H1 (cell line): ENCODE data around the gene ITGA3. TPM values are rescaled to one million over a fixed set of nuclear protein-coding genes. Genes with fewer than 3 reads are reported as not detected.

Experiments used
- CTCF ChIA-PET: fragments of 300-600 bp; sonication (Branson Sonifier 250); formaldehyde crosslinking; loops from one replicate; lab custom pipeline; 2021; ENCODE audit not compliant: partially characterized antibody; lab: Charles Lee
- POLR2A ChIA-PET: fragments of 300-600 bp; sonication (Branson Sonifier 250); formaldehyde crosslinking; loops from one replicate; lab custom pipeline; 2021; ENCODE audit warnings: inconsistent platforms; ENCODE audit not compliant: partially characterized antibody; lab: Charles Lee
- DNase-seq, 2 experiments: peaks; one replicate each; pipeline versions ENCODE4 v3.0.0 to v3.0.0-alpha.2; 2010 to 2022; ENCODE audit warnings: low spot score in 2 of 2, low read depth in 1 of 2, mixed read lengths in 1 of 2
- FAIRE-seq: peaks from 2 replicates; lab custom pipeline; 2011; peaks lifted over from hg19 to GRCh38; lab: Jason Lieb, UNC
- H2AFZ ChIP-seq: 2 replicates; pipeline ENCODE4 v1.8.1; 2012; ENCODE audit warnings: low read length, inconsistent platforms
- H2AK5ac ChIP-seq: 2 replicates; pipeline ENCODE4 v1.6.1; 2013; ENCODE audit warnings: low read depth, low read length
- H2BK120ac ChIP-seq: replicated peaks from 2 replicates; pipeline ENCODE3; 2013; ENCODE audit warnings: low read depth, low read length, inconsistent platforms
- H2BK12ac ChIP-seq: 2 replicates; pipeline ENCODE4 v1.6.1; 2013; ENCODE audit warnings: low read depth, low read length
- H2BK15ac ChIP-seq: 2 replicates; pipeline ENCODE4 v1.6.1; 2013; ENCODE audit warnings: low read length
- H2BK20ac ChIP-seq: 2 replicates; pipeline ENCODE4 v1.6.1; 2013; ENCODE audit warnings: low read length
- H2BK5ac ChIP-seq: 2 replicates; pipeline ENCODE4 v1.6.1; 2013; ENCODE audit warnings: low read depth, low read length
- H3K14ac ChIP-seq: 2 replicates; pipeline ENCODE4 v1.6.1; 2013; ENCODE audit warnings: inconsistent platforms; ENCODE audit not compliant: insufficient read length
- H3K18ac ChIP-seq: 2 replicates; pipeline ENCODE4 v1.6.1; 2013; ENCODE audit warnings: low read length; ENCODE audit errors: extremely low read depth
- H3K23ac ChIP-seq: 2 replicates; pipeline ENCODE4 v1.6.1; 2013; ENCODE audit warnings: inconsistent platforms; ENCODE audit not compliant: insufficient read length
- H3K23me2 ChIP-seq: 2 replicates; pipeline ENCODE4 v1.6.1; 2013; ENCODE audit warnings: low read depth, low read length
- H3K27ac ChIP-seq: 2 replicates; pipeline ENCODE4 v1.6.1; 2011; ENCODE audit warnings: low read depth, low read length, inconsistent platforms
- H3K27me3 ChIP-seq, 4 experiments: replicated peaks in 1 of 4; 1 replicate in 1 of 4; 2 replicates in 3 of 4; pipeline versions ENCODE4 v1.6.1 to v1.8.1; 2011 to 2013; ENCODE audit warnings: low read length in 3 of 4, mild to moderate bottlenecking in 3 of 4, inconsistent platforms in 2 of 4, mixed read lengths in 2 of 4, moderate library complexity in 1 of 4; ENCODE audit not compliant: control insufficient read depth in 3 of 4, insufficient read depth in 3 of 4; ENCODE audit errors: extremely low read depth in 1 of 4
- H3K36me3 ChIP-seq, 4 experiments: 2 replicates each; pipeline versions ENCODE4 v1.6.1 to v1.8.1; 2011 to 2013; ENCODE audit warnings: mild to moderate bottlenecking in 4 of 4, low read length in 3 of 4, moderate library complexity in 2 of 4, control low read depth in 1 of 4, inconsistent platforms in 1 of 4; ENCODE audit not compliant: insufficient read depth in 4 of 4, control insufficient read depth in 2 of 4
- H3K4ac ChIP-seq: replicated peaks from 2 replicates; pipeline ENCODE3; 2013; ENCODE audit warnings: low read length, low read depth, mixed read lengths, inconsistent platforms; ENCODE audit not compliant: insufficient read length
- H3K4me1 ChIP-seq, 4 experiments: replicated peaks in 1 of 4; 1 replicate in 1 of 4; 2 replicates in 3 of 4; pipeline versions ENCODE4 v1.6.1 to v1.8.1; 2011 to 2013; ENCODE audit warnings: low read length in 3 of 4, inconsistent platforms in 2 of 4, mixed read lengths in 1 of 4; ENCODE audit not compliant: insufficient read depth in 4 of 4, control insufficient read depth in 3 of 4
- H3K4me2 ChIP-seq, 2 experiments: 2 replicates each; pipeline versions ENCODE4 v1.6.1 to v1.8.1; 2011 to 2013; ENCODE audit warnings: low read depth in 2 of 2, low read length in 2 of 2, control low read depth in 1 of 2, inconsistent platforms in 1 of 2, mild to moderate bottlenecking in 1 of 2; ENCODE audit not compliant: insufficient read depth in 1 of 2
- H3K4me3 ChIP-seq, 4 experiments: fragments of 200-600, 300-600 bp in 1 of 4; sonication (generic), shearing (Covaris generic), sonication (Bioruptor Twin) in 1 of 4; 2 replicates each; pipeline versions ENCODE4 v1.5.1 to v1.8.1; 2011 to 2016; ENCODE audit warnings: low read length in 4 of 4, low read depth in 3 of 4, control low read depth in 2 of 4, inconsistent platforms in 2 of 4, mild to moderate bottlenecking in 2 of 4, mixed read lengths in 1 of 4, moderate library complexity in 1 of 4; ENCODE audit not compliant: insufficient read depth in 2 of 4; ENCODE audit errors: extremely low read depth in 1 of 4
- H3K56ac ChIP-seq: replicated peaks from 2 replicates; pipeline ENCODE3; 2013; ENCODE audit warnings: low read depth, mild to moderate bottlenecking, mixed read lengths, low read length, inconsistent platforms; ENCODE audit not compliant: insufficient read length
- H3K79me1 ChIP-seq: 2 replicates; pipeline ENCODE4 v1.6.1; 2013; ENCODE audit warnings: low read depth, low read length, control low read depth
- H3K79me2 ChIP-seq, 2 experiments: 2 replicates each; pipeline versions ENCODE4 v1.6.1 to v1.8.1; 2012 to 2013; ENCODE audit warnings: low read length in 2 of 2, mild to moderate bottlenecking in 2 of 2, inconsistent platforms in 1 of 2; ENCODE audit not compliant: insufficient read depth in 2 of 2, control insufficient read depth in 1 of 2
- H3K9ac ChIP-seq, 4 experiments: replicated peaks in 1 of 4; 1 replicate in 1 of 4; 2 replicates in 3 of 4; pipeline versions ENCODE4 v1.6.1 to v1.8.1; 2011 to 2013; ENCODE audit warnings: low read depth in 3 of 4, low read length in 3 of 4, control low read depth in 2 of 4, mild to moderate bottlenecking in 2 of 4, moderate library complexity in 2 of 4, inconsistent platforms in 1 of 4; ENCODE audit errors: extremely low read depth in 1 of 4
- H3K9me3 ChIP-seq, 2 experiments: 2 replicates each; pipeline versions ENCODE4 v1.6.1 to v1.8.1; 2012 to 2013; ENCODE audit warnings: mild to moderate bottlenecking in 2 of 2, moderate library complexity in 2 of 2, control low read depth in 1 of 2, inconsistent platforms in 1 of 2, low read depth in 1 of 2, low read length in 1 of 2, mixed read lengths in 1 of 2; ENCODE audit not compliant: insufficient read depth in 2 of 2
- H4K20me1 ChIP-seq, 2 experiments: replicated peaks in 1 of 2; 2 replicates each; pipeline versions ENCODE3 to v1.8.1; 2011 to 2013; ENCODE audit warnings: inconsistent platforms in 2 of 2, low read length in 2 of 2, mild to moderate bottlenecking in 1 of 2; ENCODE audit not compliant: insufficient read depth in 2 of 2, control insufficient read depth in 1 of 2
- H4K5ac ChIP-seq: 2 replicates; pipeline ENCODE4 v1.6.1; 2013; ENCODE audit warnings: low read length, low read depth, mixed read lengths, inconsistent platforms; ENCODE audit not compliant: insufficient read length
- H4K8ac ChIP-seq: 2 replicates; pipeline ENCODE4 v1.8.0; 2013; ENCODE audit warnings: mild to moderate bottlenecking, moderate library complexity, low read length, inconsistent platforms; ENCODE audit not compliant: insufficient read depth; ENCODE audit errors: extremely low read depth
- H4K91ac ChIP-seq: replicated peaks from 2 replicates; pipeline ENCODE3; 2013; ENCODE audit warnings: low read length, mixed read lengths, inconsistent platforms; ENCODE audit not compliant: insufficient read length
- FOSL1 ChIP-seq: IDR thresholded peaks from 2 replicates; pipeline ENCODE4 v1.6.1; 2011; ENCODE audit warnings: mild to moderate bottlenecking, low read depth, low read length, moderate library complexity; ENCODE audit not compliant: insufficient read depth
- HDAC6 ChIP-seq: IDR thresholded peaks from one replicate; pipeline ENCODE4 v1.7.1; 2012; ENCODE audit warnings: low read depth, mild to moderate bottlenecking, inconsistent platforms, low read length, moderate library complexity
- MAFK ChIP-seq: IDR thresholded peaks from 2 replicates; pipeline ENCODE4 v1.6.1; 2012; ENCODE audit warnings: low read depth, mild to moderate bottlenecking, improper control_type of control experiment, low read length
- NANOG ChIP-seq: IDR thresholded peaks from 2 replicates; pipeline ENCODE4 v1.6.1; 2011; ENCODE audit warnings: low read length, low read depth, mild to moderate bottlenecking, inconsistent platforms; ENCODE audit not compliant: insufficient read depth, poor library complexity, severe bottlenecking
- RAD21 ChIP-seq, 2 experiments: IDR thresholded peaks in 1 of 2; conservative IDR thresholded peaks in 1 of 2; 2 replicates each; pipeline ENCODE4 v1.6.1; 2011; ENCODE audit warnings: low read depth in 2 of 2, low read length in 2 of 2, improper control_type of control experiment in 1 of 2, inconsistent platforms in 1 of 2, mild to moderate bottlenecking in 1 of 2, moderate library complexity in 1 of 2
- WGBS, 2 experiments: shearing (Covaris generic) in 1 of 2; methylation state at CpG; one replicate each; pipeline versions ENCODE4 v1.1.6 to v1.1.7; 2013 to 2015; ENCODE audit warnings: low lambda C conversion rate in 2 of 2, mixed read lengths in 2 of 2, inconsistent platforms in 1 of 2, low coverage in 1 of 2, missing lambda C conversion rate in 1 of 2; ENCODE audit not compliant: insufficient replicate concordance in 2 of 2, insufficient coverage in 1 of 2, insufficient read length in 1 of 2; ENCODE audit errors: extremely low coverage in 1 of 2, missing lambda C conversion rate in 1 of 2; 5-methylcytosine and 5-hydroxymethylcytosine counted together
- polyA plus RNA-seq, 7 experiments: library from polyadenylated mRNA; depleted of rRNA in 3 of 7; stranded (reverse) in 5 of 7; unstranded in 2 of 7; fragments of >200 nt in 5 of 7; fragments of 200-250 nt in 2 of 7; gene quantifications; 1 replicate in 5 of 7; 2 replicates in 1 of 7; 4 replicates in 1 of 7; pipeline versions ENCODE4 v1.2.1 to v1.2.3, GENCODE V29; 2011 to 2013; ENCODE audit warnings: missing spikeins in 2 of 7, mixed read lengths in 2 of 7
- total RNA-seq: library from RNA; stranded (reverse); fragmentation: NEBNext Ultra II Directional; extraction: Animal tissue kit (Norgen Biotek cat#: 25700); gene quantifications from 2 replicates; pipeline ENCODE4 v1.2.1, GENCODE V29; 2021
- TF ChIP-seq, protein P1 (sequence below), 3 experiments: IDR thresholded peaks; 1 replicate in 2 of 3; 2 replicates in 1 of 3; pipeline versions ENCODE4 v1.5.1 to v1.6.1; 2011; ENCODE audit warnings: low read length in 3 of 3, mild to moderate bottlenecking in 3 of 3, inconsistent platforms in 2 of 3, low read depth in 1 of 3, moderate library complexity in 1 of 3; ENCODE audit not compliant: insufficient read depth in 1 of 3; ENCODE audit errors: control extremely low read depth in 1 of 3

The ITGA3 gene
- total and polyA plus RNA-seq, 2 of the 8 experiments (the other 6 are each of a cell fraction or from before 2014, with no cell fraction given) = 24.0 to 24.2 TPM

DNA sequence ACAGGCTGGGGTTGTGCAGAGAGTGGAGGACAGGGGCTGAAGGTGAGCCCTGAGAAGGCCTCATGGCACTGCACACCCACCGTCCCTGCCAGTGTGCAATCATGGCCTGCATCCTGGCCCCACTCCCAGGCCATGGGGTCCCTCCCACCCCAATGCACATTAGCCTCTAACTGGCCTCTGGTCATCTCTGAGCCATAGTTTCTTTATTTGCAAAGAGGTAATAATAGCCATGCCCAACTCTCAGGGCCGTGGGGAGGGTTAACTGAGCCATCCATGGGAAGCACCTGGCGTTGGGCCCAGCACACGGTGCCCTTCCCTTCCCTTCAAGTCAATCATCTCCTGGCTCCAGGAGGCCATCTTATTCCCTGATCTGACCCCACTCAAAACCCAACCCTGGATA is 10.8 kb upstream of the ITGA3 start:
- H4K8ac ChIP-seq = no peak overlapping the region
- no peak overlapping the region; the same call in 1 of the 2 replicates for H2BK15ac ChIP-seq
- H3K23me2 ChIP-seq = no peaks in the 10 kb centered on the region
- no peak overlapping the region for H2AFZ ChIP-seq
- WGBS, 2 experiments = 85% methylated on average over 4 of the region's 4 CpGs; no CpG with 5 or more reads in 1 of the 2 experiments
- no peaks in the 10 kb centered on the region; a peak in 1 of 7 replicates for H3K27me3 ChIP-seq
- H3K4me3 ChIP-seq = no peak overlapping the region
- H2BK20ac ChIP-seq = no peak overlapping the region
- DNase-seq (no peak), FAIRE-seq (no peak)
- H3K79me1 ChIP-seq = no peaks in the 10 kb centered on the region
- no peak overlapping the region for H3K14ac ChIP-seq
- no peak overlapping the region for H2BK120ac ChIP-seq
- H4K91ac ChIP-seq = no peak overlapping the region
- no peak overlapping the region for H3K23ac ChIP-seq
- no peaks in the 10 kb centered on the region for H3K36me3 ChIP-seq
- H3K9ac ChIP-seq = no peak overlapping the region
- no peak overlapping the region for H2AK5ac ChIP-seq
- H2BK12ac ChIP-seq = no peak overlapping the region
- H3K4ac ChIP-seq = no peak overlapping the region
- CTCF ChIA-PET = interaction anchor here (0.6 to 1.9 kb wide), 6 partner anchors 18 to 323 kb away, joined by 3 to 7 read pairs (median 4); no protein-coding TSS in a partner anchor
- no peaks in the 10 kb centered on the region for H3K79me2 ChIP-seq
- no peak overlapping the region for H3K56ac ChIP-seq
- no peak for TF ChIP-seq RAD21 (IDR thresholded peaks at IDR 0.05 in 1 of 2, conservative IDR thresholded peaks at IDR 0.05 in 1 of 2; ENCODE audit: low read depth in 2 of 2, low read length in 2 of 2)
- TF ChIP-seq, protein P1, sequence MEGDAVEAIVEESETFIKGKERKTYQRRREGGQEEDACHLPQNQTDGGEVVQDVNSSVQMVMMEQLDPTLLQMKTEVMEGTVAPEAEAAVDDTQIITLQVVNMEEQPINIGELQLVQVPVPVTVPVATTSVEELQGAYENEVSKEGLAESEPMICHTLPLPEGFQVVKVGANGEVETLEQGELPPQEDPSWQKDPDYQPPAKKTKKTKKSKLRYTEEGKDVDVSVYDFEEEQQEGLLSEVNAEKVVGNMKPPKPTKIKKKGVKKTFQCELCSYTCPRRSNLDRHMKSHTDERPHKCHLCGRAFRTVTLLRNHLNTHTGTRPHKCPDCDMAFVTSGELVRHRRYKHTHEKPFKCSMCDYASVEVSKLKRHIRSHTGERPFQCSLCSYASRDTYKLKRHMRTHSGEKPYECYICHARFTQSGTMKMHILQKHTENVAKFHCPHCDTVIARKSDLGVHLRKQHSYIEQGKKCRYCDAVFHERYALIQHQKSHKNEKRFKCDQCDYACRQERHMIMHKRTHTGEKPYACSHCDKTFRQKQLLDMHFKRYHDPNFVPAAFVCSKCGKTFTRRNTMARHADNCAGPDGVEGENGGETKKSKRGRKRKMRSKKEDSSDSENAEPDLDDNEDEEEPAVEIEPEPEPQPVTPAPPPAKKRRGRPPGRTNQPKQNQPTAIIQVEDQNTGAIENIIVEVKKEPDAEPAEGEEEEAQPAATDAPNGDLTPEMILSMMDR (IDR thresholded peaks at IDR 0.05; ENCODE audit: control extremely low read depth in 1 of 3, insufficient read depth in 1 of 3, low read depth in 1 of 3, low read length in 3 of 3) = no peak
- TF ChIP-seq MAFK = no peak
- TF ChIP-seq FOSL1 = no peak
- TF ChIP-seq HDAC6 = no peak
- TF ChIP-seq NANOG = no peak
- peaks cover 0 to 8% (median 3%) of the 10 kb centered on the region in 4 experiments; a peak in 4 of 7 replicates for H3K4me1 ChIP-seq
- H3K27ac ChIP-seq = no peak overlapping the region
- POLR2A ChIA-PET = interaction anchor here (1.2 to 1.3 kb wide), 2 partner anchors 9 to 12 kb away, joined by 3 read pairs; no protein-coding TSS in a partner anchor
- no peaks in the 10 kb centered on the region for H3K9me3 ChIP-seq
- no peak overlapping the region for H2BK5ac ChIP-seq
- no peak overlapping the region for H4K5ac ChIP-seq
- no peaks in the 10 kb centered on the region for H4K20me1 ChIP-seq
- H3K18ac ChIP-seq = no peak overlapping the region
- no peak overlapping the region for H3K4me2 ChIP-seq
